CD1c-positive myeloid dendritic cell (primary cell): ENCODE data around the gene FBN1.

Experiments used
- DNase-seq: peaks from one replicate; pipeline ENCODE4 v3.0.0-alpha.2; 2016; ENCODE audit errors: extremely low spot score

The FBN1 gene

GRCh38 chr15:48514103-48514816 lies 131.2 kb downstream of the FBN1 start:
- DNase-seq, result no peak

GRCh38 chr15:48510976-48511375 lies 134.5 kb downstream of the FBN1 start:
- no peak for DNase-seq

- peak; percentile 19 for DNase-seq
Observed at GRCh38 chr15:48507416-48508065, 138.0 kb downstream of the FBN1 start.

- no peak for DNase-seq
Observed at GRCh38 chr15:48505067-48505466, 140.4 kb downstream of the FBN1 start.

GRCh38 chr15:48501208-48501607 lies 144.3 kb downstream of the FBN1 start:
- DNase-seq, result no peak

- no peak for DNase-seq
Observed at GRCh38 chr15:48500595-48500994, 144.9 kb downstream of the FBN1 start.

GRCh38 chr15:48499978-48500377 lies 145.5 kb downstream of the FBN1 start:
- no peak for DNase-seq

- no peak for DNase-seq
Observed at GRCh38 chr15:48498828-48499227, 146.7 kb downstream of the FBN1 start.

- DNase-seq, result no peak
Observed at GRCh38 chr15:48494631-48495030, 150.9 kb downstream of the FBN1 start.

- DNase-seq, result no peak
Observed at GRCh38 chr15:48493763-48494225, 151.7 kb downstream of the FBN1 start.

- DNase-seq, result no peak
Observed at GRCh38 chr15:48493084-48493762, 152.3 kb downstream of the FBN1 start.

GRCh38 chr15:48486228-48486627 lies 159.3 kb downstream of the FBN1 start:
- DNase-seq, result no peak

GRCh38 chr15:48481802-48482201 lies 163.7 kb downstream of the FBN1 start:
- DNase-seq, result no peak

GRCh38 chr15:48479751-48480150 lies 165.8 kb downstream of the FBN1 start:
- DNase-seq, result no peak

- no peak for DNase-seq
Observed at GRCh38 chr15:48478581-48478980, 166.9 kb downstream of the FBN1 start.

- no peak for DNase-seq
Observed at GRCh38 chr15:48477795-48478360, 167.6 kb downstream of the FBN1 start.

- no peak for DNase-seq
Observed at GRCh38 chr15:48475600-48476395, 169.7 kb downstream of the FBN1 start.

- DNase-seq, result no peak
Observed at GRCh38 chr15:48473667-48474066, 171.8 kb downstream of the FBN1 start.

- no peak for DNase-seq
Observed at GRCh38 chr15:48472756-48473155, 172.8 kb downstream of the FBN1 start.

- no peak for DNase-seq
Observed at GRCh38 chr15:48471073-48471472, 174.4 kb downstream of the FBN1 start.

GRCh38 chr15:48470096-48470495 lies 175.4 kb downstream of the FBN1 start:
- DNase-seq, result no peak

GRCh38 chr15:48469681-48470080 lies 175.8 kb downstream of the FBN1 start:
- no peak for DNase-seq
